Activated T-cell treated with anti-CD3 and anti-CD28 coated beads, Interleukin-2, amount 50 U/mL, for 48 hours (primary cell): Measurements from ENCODE around the gene PRRT3.
A peak's percentile ranks its signal among the peaks of the same experiment; 100 is the strongest.

Experiments used
- DNase-seq, 2 experiments: peaks; one replicate each; pipeline ENCODE4 v3.0.0-alpha.2; 2020

The PRRT3 gene

DNA sequence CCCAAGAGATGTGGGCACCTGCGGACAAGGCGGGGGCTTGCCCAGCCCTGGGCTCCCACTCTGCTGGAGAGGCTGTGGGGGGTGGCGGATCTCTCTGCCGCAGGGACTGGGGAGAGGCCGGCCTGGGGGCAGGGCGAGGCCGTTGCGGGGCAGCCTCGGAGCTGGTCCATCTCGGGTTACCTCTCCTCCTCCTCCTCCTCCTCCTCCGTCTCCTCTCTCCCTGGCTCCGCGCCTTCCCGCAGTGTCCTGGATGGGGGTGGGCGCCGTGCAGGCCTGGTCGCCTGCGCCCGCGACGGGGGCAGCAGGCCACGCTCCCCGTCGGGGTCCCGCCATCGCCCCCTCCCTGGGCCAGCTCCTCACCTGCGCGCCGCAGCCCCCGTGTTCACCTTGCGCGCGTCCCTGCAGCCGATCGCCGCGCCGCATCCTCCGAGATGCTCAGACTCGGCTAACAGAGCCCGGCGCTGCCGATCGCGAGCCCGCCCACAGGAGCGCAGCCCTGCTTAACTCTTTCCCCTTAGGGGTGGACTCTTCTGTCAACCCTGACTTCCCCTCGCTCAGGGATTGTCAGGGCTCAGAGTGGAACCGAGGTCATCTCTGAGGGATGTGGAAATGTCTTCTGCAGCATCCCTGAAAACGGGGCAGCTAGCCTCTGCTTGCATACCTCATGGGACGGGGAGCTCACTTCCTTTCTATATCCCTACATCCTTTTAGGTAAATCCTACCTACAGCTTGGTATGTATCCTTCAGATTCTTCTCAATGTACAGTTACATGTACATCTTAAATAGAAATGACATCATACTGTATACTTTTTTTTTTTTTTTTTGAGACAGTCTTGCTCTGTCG lies at the start of gene PRRT3:
Gene PRRT3 (minus strand): TSS at position 447 of the 844 bp plus-strand sequence. CDS start 2,293 bp downstream, outside the sequence.
- DNase-seq = peak; percentile 75 to 78

DNA sequence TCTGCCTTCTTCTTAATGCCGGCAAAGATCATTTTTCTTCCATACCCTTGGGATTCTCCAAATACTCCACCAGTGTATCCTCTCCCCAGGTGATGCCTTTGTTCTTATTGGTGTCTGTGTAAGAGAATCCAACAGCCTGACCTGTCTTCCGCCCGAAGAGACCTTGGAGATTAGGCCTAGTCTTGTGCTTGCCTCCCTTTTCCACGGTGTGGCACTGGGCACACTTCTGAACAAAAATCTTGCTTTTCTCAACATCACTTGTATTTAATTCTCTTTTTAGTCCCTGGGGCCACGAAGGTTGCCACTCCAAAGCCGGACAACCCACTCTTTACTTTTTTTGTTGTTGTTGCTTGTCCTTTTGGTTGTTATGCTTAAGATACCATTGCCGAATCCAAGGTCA lies 48.5 kb upstream of the PRRT3 start:
- DNase-seq = no peak

DNA sequence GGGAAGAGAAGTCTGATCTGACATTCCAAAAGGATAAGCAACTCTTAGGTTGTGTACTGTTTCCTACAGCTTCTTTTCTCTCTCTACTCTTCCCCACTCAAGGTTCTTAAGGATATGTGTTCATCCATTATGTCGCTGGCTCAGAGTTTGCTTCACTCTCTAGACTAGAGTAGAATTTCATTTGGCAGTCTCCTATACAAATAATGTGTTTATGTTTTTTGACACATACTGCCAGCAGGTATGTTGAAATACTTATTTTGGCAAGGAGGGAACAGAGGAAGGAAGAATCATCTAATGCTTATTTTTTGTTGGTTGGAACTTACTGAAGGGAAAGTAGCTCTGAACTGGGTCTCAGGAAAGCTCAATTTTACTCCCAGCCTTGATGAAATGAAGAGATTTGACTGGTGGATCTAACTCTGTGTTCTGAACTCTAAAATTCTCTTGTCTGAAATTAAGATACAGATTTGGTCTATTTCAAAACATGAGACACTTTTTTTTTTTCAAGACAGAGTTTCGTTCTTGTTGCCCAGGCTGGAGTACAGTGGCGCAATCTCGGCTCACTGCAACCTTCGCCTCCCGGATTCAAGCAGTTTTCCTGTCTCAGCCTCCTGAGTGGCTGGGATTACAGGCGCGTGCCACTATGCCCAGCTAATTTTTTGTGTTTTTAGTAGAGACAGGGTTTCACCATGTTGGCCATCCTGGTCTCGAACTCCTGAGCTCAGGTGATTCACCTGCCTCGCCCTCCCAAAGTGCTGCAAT lies 42.1 kb upstream of the PRRT3 start:
- no peak for DNase-seq

DNA sequence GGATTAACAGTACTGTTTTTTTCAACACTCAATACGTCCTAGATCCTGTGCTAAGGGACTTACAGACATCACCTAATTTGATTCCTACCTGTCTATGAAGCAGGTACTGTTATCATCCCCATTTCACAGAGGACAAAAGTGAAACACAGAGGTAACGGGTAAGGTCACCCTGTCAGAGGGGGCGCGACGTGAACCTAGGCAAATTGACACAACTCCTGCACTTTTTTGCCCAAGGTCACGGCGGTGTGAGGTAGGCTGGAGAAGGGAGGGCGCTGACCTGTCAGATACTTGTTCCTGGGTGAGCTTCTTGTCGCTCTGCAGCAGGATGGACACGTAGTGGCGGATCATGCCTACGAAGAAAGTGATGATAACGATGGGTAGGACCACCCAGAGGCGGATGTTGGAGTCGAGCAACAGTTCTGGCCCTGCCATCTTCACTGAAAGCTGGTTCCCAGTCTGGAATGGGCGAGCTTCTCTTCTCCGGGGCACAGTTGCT lies 34.1 kb upstream of the PRRT3 start:
- no peak for DNase-seq

DNA sequence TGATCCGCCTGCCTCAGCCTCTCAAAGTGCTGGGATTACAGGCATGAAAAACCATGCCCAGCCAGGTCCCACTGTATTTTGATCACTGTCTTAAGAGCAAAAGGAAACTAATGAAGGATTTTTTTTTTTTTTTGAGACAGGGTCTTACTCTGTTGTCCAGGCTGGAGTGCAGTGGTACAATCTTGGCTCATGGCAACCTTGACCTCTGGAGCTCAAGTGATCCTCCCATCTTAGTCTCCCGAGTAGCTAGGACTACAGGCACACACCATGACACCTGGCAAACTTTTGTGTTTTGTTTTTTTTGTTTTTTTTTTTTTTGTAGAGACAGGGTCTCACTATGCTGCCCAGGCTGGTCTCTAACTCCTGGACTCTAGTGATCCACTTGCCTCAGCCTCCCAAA lies 28.0 kb upstream of the PRRT3 start:
- DNase-seq = no peak

DNA sequence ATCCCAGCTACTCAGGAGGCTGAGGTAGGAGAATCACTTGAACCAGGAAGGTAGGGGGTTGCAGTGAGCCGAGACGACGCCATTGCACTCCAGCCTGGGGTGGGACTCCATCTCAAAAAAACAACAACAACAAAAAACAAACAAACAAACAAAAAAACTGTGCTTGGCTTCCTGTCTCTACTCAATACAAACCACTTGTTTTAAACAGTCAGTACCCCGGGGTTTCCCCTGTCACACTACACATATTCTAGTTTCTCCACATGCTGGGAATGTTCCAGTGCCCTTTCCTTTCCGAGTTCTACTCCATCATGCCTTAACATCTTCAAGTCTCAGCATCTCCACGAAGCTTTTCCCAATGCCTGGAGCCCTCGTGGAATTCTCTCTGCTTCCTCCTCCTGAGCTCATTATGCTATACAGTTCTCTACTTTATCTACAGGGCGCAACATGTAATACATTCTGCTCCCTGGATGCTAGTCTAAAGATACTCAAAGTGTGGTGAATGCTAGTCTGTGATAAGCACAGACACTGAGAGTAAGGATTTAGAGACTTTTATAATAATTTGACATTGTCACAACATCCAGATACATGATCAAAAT lies 26.6 kb upstream of the PRRT3 start:
- DNase-seq = no peak

DNA sequence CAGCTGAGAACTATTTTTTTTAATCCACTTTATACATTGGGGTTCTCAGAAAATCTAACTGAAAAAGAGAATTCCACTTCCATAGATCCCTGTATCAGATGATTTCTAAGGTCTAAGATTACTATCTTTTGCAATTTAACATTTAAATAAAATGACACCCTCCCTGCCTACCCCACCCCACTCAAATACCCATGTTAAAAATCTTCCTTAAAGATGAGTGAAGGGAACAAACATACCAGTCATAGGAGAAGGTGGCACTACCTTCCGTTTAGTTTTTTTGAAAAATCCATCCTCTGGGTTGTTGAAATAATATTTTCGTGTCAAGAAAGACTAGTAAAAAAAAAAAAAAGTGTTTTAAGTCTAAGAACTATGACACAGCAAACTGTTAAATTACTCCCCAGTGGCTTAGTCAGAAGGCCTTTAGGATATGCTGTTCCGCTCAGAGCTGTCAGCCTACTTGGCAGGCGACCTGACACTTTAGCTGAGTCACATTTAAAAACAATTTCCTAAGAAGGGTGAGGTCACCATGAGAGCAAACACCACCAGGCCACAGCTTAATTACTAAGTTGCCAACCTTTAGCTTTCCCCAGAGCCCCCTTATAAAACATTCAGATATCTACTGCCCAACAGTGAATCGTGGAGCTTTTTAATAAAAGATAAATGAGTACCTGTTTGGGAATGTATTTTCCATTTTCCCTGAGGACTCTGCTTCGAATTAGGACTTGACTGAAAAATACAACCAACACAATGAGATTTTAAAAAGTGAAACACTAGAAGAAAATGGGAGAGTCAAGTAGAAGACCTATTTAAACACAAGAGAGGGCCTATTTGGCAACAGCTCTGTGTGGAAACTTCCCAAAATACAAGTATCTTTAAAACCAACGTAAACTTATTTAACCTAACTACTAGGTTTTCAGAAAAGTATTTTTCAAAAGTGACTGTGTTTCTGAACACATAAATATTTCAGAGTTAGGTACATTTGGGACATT lies 24.8 kb upstream of the PRRT3 start:
- DNase-seq = peak; percentile 35 to 52

DNA sequence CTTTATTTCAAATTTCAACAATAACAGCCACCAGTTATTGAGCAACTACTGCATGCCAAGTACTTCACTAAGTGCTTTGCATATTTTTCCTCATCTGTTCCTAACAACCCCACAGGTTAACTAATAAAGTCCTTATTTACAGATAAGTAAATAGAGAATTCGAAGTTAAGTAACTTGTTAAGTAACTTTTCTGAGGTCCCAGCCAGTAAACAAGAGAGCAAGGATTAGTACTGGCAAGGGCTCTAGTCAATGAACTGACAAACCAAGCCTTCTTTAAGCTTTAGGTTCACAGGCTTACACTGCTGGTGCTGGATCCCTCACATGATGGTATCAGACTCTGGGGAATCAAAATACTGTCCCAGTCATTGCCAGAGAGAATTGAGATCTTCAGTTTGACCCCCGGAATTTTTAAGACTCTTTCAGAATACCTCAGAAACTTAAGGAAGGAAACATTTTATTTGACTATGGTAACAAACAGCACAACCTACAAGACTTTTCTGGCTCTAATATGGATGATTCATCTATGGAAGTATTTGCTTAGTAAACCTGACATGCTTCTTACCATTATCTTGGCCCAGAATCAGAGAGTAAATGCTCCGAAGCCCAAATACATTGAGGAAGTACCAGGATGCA lies 17.9 kb upstream of the PRRT3 start:
- DNase-seq = no peak

DNA sequence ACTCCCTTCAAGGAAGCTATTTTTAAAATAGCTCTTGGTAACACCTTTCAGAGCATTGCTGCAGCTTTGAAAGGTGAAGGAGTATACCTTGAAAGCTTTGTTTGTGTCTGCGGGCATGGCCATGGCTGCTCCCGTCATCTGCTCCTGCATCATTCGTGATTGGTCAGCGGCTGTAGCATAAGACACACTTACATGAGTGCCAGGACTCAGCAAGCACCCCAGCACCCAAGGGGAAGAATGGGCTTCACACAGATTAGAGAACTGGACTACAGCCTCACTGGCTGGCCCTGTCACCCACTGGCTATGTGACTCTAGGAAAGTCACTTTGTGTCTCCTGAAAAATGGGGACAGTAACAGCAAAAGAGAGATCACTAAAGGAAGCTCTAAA lies 17.4 kb upstream of the PRRT3 start:
- peak in 1 of 2 experiments; percentile 8 for DNase-seq

DNA sequence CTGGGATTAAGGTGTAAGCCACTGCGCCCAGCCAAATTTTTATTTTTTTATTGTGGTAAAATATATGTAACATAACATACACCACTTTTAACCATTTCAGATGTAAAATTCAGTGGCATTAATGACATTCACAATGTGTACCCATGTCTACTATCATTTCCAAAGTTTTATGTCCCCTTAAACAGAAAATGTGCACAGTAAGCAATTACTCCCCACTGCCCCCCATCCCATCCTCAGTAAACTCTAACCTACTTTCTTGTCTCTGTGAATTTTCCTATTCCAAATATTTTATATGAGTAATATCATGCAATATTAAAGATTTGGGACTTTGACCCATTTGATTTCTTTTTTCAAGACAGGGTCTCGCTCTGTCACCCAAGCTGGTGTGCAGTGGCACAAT lies 14.6 kb upstream of the PRRT3 start:
- DNase-seq = no peak

DNA sequence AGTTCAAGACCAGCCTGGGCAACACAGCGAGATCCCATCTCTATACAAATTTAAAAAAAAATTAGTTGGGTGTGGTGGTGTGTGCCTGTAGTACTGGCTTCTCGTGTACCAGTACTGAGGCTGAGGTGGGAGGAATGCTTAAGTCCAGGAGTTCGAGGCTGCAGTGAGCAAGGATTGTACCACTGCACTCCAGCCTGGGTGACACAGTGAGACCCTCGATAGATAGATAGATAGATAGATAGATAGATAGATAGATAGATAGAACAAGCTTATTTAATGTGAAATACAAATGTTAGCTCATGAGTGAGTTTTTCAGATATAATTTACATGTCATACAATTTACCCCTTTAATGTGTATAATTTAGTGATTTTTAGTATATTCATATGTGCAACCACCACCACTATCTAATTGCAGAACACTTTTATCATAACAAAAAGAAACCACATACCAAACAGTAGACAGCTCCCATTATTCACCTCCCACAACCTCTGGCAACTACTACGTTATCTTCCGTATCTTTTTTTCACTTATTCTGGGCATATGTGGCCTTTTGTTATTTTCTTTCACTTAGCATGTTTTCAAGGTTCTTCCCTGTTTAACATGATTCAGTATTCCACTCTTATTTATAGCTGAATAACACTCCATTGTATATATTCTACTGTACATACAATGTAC lies 13.1 kb upstream of the PRRT3 start:
- DNase-seq = no peak

DNA sequence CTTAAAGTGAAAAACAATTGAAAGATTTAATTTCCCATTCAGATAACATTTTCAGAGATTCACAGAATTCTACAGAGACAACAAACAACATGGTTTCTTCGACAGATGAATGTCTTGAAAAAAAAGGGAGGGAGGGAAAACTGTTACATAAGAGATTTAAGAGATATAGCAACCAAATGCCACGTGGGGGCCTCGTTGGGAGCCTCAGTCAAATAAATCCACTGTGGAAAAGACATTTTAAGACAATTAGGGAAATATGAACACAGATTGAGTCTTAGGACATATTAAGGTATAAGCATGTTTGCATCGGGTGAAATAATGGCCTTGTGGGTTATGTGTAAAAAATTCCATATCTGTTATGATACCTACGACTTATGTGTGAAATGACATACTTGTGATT lies 5.0 kb upstream of the PRRT3 start:
- no peak for DNase-seq

DNA sequence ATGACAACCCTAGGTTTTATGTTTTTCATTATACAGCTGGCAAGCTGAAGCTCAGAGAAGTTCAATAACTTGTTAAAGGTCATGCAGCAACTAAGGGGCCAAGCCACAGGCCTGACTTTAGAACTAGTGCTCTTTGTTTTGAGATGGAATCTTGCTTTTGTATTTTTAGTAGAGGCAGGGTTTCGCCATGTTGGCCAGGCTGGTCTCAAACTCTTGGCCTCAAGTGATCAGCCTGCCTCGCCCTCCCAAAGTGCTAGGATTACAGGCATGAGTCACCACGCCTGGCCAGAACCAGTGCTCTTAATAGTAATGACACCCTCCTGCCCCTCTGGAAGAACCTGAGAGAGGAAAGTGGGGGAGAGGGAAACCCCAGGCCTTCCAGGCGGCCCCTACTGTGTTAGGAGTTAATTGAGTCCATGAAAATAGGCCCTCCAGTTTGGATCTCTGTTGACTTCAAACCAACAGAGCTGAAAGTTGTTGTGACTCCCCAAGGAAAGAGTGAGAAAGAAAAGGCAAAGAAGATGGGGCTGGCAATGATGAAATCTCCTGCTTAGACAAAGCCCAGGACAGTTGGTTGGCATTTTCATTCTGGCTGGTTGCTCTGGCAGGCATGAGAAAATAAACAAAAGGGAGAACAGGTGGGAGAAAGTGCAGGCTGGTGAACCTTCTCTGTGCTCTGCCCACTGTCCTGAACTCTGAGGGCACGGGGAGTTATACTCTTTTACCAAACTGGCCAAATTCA lies 3.6 kb upstream of the PRRT3 start:
- DNase-seq = no peak

DNA sequence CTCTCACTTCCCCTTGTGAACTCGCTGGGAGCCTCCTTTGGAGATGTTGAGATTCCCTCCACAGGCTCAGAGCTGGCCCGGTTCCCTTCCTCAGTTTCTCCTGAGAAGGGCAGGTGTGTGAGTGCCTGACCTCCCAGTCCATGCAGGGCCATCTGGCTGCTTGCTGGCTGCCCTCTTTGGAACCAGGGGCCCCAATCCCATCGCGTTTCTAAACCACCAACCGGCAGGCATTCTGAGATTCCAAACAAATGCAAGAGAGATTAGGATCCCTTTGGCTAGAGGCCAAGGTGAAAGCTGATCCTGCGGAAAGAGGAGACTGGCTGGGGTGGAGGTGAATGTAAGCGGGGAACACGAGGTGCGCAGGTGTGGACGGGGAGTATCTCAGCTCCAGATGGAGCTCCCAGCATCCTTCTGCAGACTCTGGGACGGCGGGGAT lies 2.9 kb upstream of the PRRT3 start:
- no peak for DNase-seq

DNA sequence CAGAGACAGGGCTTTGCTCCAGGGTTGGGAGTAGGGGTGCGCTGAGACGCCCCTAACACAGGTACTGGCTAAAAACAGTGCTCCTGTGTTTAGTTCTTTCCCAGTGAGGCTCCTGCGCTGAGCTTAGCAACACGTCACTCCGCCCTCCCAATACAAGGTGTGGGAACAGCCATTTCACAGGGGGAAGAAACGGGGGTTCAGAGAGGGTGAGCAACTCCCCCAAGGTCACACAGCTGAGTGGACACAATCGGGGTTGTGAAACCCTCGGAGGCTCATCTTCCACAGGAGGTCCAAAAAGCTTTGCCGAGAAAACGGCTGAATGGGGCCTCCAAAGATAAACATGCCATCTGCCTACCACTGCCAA lies 628 bp downstream of the PRRT3 start:
- DNase-seq = peak; percentile 35 to 42

DNA sequence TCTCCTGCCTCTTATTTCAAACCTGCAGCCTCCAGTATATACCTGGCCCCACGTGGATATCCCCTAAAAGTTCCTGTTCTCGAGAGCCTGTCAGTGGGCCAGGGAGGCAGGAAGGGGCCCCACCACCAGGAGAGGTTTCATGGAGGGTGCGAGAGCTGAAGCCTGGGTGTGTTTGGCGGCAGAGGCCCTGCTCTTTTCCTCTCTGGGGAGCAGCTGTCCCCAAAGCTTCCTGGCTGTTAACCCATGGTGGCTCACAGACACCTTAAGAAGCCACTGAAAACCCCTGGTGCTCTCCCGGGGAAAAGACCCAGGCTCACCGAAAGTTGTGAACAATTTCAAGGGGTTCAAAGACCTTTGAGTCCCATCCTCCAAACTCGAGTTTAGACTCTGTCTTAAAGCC lies 1.1 kb downstream of the PRRT3 start:
- peak; percentile 36 to 45 for DNase-seq

DNA sequence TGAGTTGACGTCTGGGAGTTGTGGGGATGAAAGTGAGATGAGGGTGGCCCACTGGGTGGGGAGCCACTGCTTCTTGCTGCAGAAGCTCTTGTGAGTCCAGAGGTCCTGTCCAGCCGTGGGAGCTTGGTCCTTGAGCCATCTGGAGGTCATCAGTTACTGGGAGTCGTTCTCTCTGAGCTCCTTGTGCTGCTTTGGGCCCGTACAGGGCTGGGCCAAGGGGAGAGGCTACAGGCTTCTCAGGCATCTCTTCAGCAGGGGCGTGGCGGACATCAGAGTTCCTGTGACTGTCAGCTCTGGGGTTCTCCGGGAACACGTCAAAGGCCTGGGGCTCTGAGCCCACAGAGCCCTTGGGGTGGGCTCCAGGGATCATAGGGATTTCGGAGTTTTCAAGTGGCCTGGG lies 2.6 kb downstream of the PRRT3 start:
- DNase-seq = no peak

DNA sequence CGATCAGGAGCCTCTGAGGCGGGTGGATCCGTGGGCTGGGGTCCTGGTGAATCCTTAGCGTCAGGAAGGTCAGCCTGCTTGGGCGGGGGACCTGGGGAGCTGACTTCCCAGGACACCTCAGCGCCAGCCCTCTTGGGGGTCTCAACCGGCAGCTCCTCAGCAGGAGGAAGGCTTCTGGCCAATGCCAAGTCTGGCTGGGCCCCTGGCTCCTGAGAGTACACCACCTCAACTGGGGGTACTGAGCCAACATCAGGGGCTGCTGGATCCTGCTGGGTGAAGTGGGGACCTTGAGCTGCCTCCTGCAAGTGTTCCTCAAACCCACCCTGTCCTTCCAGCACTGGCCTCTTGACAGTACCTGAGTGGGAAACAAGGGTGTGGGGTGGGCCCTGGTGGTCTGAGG lies 3.1 kb downstream of the PRRT3 start:
- no peak for DNase-seq

DNA sequence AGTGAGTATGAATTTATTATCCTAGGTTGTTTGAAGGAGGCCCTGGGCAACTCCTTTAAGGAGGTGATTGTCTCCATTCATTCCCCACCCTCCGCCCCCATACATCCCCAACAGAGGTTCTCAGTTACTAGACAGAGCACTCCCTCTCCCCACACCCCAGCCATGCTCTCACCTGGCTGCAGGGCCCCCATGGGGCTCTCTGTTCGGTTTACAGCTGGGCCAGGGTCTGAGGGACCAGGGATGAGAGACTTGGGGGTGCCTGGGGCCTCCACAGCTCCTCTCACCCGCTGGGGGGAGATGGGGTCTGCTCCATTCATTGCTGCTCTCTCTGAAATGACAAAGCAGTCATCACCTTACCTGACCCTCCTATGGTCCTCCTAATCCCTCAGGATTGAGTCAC lies 3.6 kb downstream of the PRRT3 start:
- no peak for DNase-seq
